AG04450 (cell line): ENCODE data around the gene KRTAP5-9. TPM values are rescaled to one million over a fixed set of nuclear protein-coding genes. Genes with fewer than 3 reads are reported as not detected.
"Not testable (repeated sequence)": the region's sequence is repeated elsewhere in the genome, so short reads cannot be mapped to it uniquely, and the experiment has no call there.

ENCODE experiments used
- CTCF ChIA-PET: fragments of 300-600, 350-600 bp; formaldehyde crosslinking; extraction: SDS; loops from one replicate; lab custom pipeline; 2022; ENCODE audit warnings: antibody characterized with exemption, inconsistent platforms; lab: Charles Lee
- POLR2A ChIA-PET: fragments of 350-600 bp; formaldehyde crosslinking; extraction: SDS; loops from one replicate; lab custom pipeline; 2021; ENCODE audit warnings: antibody characterized with exemption, inconsistent platforms; lab: Yijun Ruan, JAX
- DNase-seq: peaks from one replicate; pipeline ENCODE4 v3.0.0-alpha.2; 2011; ENCODE audit warnings: low read depth, low spot score
- H3K27ac ChIP-seq: one replicate; pipeline ENCODE4 v1.5.1; 2012; ENCODE audit warnings: low read depth, low read length, control low read depth
- H3K27me3 ChIP-seq: one replicate; pipeline ENCODE4 v1.6.0; 2012; ENCODE audit warnings: low read length; ENCODE audit not compliant: control insufficient read depth, insufficient read depth
- H3K4me3 ChIP-seq: 2 replicates; pipeline ENCODE4 v1.5.1; 2011; ENCODE audit warnings: mild to moderate bottlenecking, low read depth, low read length, control low read depth
- H3K9me3 ChIP-seq: 2 replicates; pipeline ENCODE4 v1.5.1; 2012; ENCODE audit warnings: low read length; ENCODE audit not compliant: control insufficient read depth, insufficient read depth
- CTCF ChIP-seq: IDR thresholded peaks from 2 replicates; pipeline ENCODE4 v1.5.1; 2011; ENCODE audit warnings: low read depth, low read length, control low read depth, inconsistent platforms
- polyA plus RNA-seq: library from polyadenylated mRNA; depleted of rRNA; stranded (reverse); fragments of >200 nt; gene quantifications from 2 replicates; pipeline ENCODE4 v1.2.3, GENCODE V29; 2011

The KRTAP5-9 gene
- polyA plus RNA-seq, 1 experiment, result not detected

- H3K27ac ChIP-seq, result no peak overlapping the region
- TF ChIP-seq CTCF, result no peak
- H3K4me3 ChIP-seq, result no peak overlapping the region
- DNase-seq, result no peak
- ChIA-PET CTCF (no interaction called here), POLR2A (no interaction called here)
- H3K27me3 ChIP-seq, result no peaks in the 10 kb centered on the region
- no peaks in the 10 kb centered on the region for H3K9me3 ChIP-seq
These were observed 22.9 kb upstream of the KRTAP5-9 start for GRCh38 chr11:71525188-71525937.

GRCh38 chr11:71525938-71526495, 22.2 kb upstream of the KRTAP5-9 start:
- TF ChIP-seq CTCF, result no peak
- POLR2A ChIA-PET, result no interaction called here
- Histone ChIP-seq H3K27me3 (no peaks in the 10 kb centered on the region), H3K9me3 (no peaks in the 10 kb centered on the region), H3K4me3 (no peak overlapping the region), H3K27ac (no peak overlapping the region)
- no peak for DNase-seq
- CTCF ChIA-PET, result no interaction called here

GRCh38 chr11:71526796-71527575, 21.2 kb upstream of the KRTAP5-9 start, which contains the start of gene KRTAP5-7:
TSS of gene KRTAP5-7 (plus strand) at chr11:71527267. CDS start at chr11:71527301, 34 bp downstream.
- H3K9me3 ChIP-seq, DNase-seq, POLR2A ChIA-PET, H3K27ac ChIP-seq, H3K27me3 ChIP-seq, H3K4me3 ChIP-seq: not testable (repeated sequence)
- CTCF ChIA-PET, result interaction anchor here (0.7 kb wide), 1 partner anchor 239 kb away, joined by 3 read pairs; no protein-coding TSS in a partner anchor

- ChIA-PET POLR2A (no interaction called here), CTCF (no interaction called here)
- DNase-seq, result no peak
These were observed 20.5 kb upstream of the KRTAP5-9 start for GRCh38 chr11:71527576-71528210.

More at GRCh38 chr11:71527576-71528210, 20.5 kb upstream of the KRTAP5-9 start:
- H3K27ac ChIP-seq, result no peak overlapping the region
- TF ChIP-seq CTCF, result no peak
- H3K27me3 ChIP-seq, result no peaks in the 10 kb centered on the region
- no peaks in the 10 kb centered on the region for H3K9me3 ChIP-seq
- H3K4me3 ChIP-seq, result no peak overlapping the region
